NT2/D1 (cell line): Measurements from ENCODE around the gene IGHMBP2.

ENCODE experiments used
- DNase-seq: peaks from one replicate; pipeline ENCODE4 v3.0.0-alpha.2; 2011; ENCODE audit warnings: low read depth, low spot score
- H3K27me3 ChIP-seq: 2 replicates; pipeline ENCODE4 v1.6.0; 2011; ENCODE audit warnings: mild to moderate bottlenecking; ENCODE audit not compliant: insufficient read length, insufficient read depth
- H3K36me3 ChIP-seq: 2 replicates; pipeline ENCODE4 v1.6.1; 2011; ENCODE audit warnings: mild to moderate bottlenecking, low read length, mixed read lengths; ENCODE audit not compliant: insufficient read depth, insufficient read length
- H3K4me1 ChIP-seq: 2 replicates; pipeline ENCODE4 v1.5.1; 2011; ENCODE audit not compliant: insufficient read depth, insufficient read length
- H3K4me3 ChIP-seq: 2 replicates; pipeline ENCODE4 v1.5.1; 2011; ENCODE audit warnings: low read depth; ENCODE audit not compliant: insufficient read length
- H3K9ac ChIP-seq: 2 replicates; pipeline ENCODE4 v1.6.0; 2011; ENCODE audit warnings: low read depth; ENCODE audit not compliant: insufficient read length
- H3K9me3 ChIP-seq: 2 replicates; pipeline ENCODE4 v1.5.1; 2011; ENCODE audit warnings: mild to moderate bottlenecking, low read length; ENCODE audit not compliant: insufficient read depth
- SUZ12 ChIP-seq: IDR thresholded peaks from 2 replicates; pipeline ENCODE4 v1.6.1; 2011; ENCODE audit not compliant: insufficient read length, insufficient read depth; ENCODE audit errors: extremely low read depth
- YY1 ChIP-seq: IDR thresholded peaks from 2 replicates; pipeline ENCODE4 v1.6.1; 2011; ENCODE audit not compliant: insufficient read length, insufficient read depth
- ZNF274 ChIP-seq: IDR thresholded peaks from 2 replicates; pipeline ENCODE4 v1.6.1; 2011; ENCODE audit warnings: mild to moderate bottlenecking, low read depth, low read length

IGHMBP2 gene

GRCh38 chr11:68905421-68906360 is 2.0 kb downstream of the IGHMBP2 start:
- peaks cover 43% of the 10 kb centered on the region for H3K36me3 ChIP-seq
- no peaks in the 10 kb centered on the region for H3K9me3 ChIP-seq
- H3K9ac ChIP-seq, result no peak overlapping the region
- H3K4me3 ChIP-seq, result no peak overlapping the region
- no peak for TF ChIP-seq SUZ12
- TF ChIP-seq ZNF274, result no peak
- TF ChIP-seq YY1, result no peak
- no peaks in the 10 kb centered on the region for H3K4me1 ChIP-seq
- H3K27me3 ChIP-seq, result no peaks in the 10 kb centered on the region
- no peak for DNase-seq

GRCh38 chr11:68908273-68908672 is 4.6 kb downstream of the IGHMBP2 start:
- no peak overlapping the region for H3K9ac ChIP-seq
- no peaks in the 10 kb centered on the region for H3K4me1 ChIP-seq
- no peak for TF ChIP-seq ZNF274
- no peak for TF ChIP-seq SUZ12
- no peak for TF ChIP-seq YY1
- no peak for DNase-seq
- no peaks in the 10 kb centered on the region for H3K27me3 ChIP-seq
- peaks cover 47% of the 10 kb centered on the region for H3K36me3 ChIP-seq
- H3K9me3 ChIP-seq, result no peaks in the 10 kb centered on the region
- H3K4me3 ChIP-seq, result no peak overlapping the region

- TF ChIP-seq ZNF274 (no peak), SUZ12 (no peak), YY1 (no peak)
- no peak overlapping the region for H3K9ac ChIP-seq
- no peak for DNase-seq
These were observed 7.3 kb downstream of the IGHMBP2 start for GRCh38 chr11:68910965-68911364.

DNA sequence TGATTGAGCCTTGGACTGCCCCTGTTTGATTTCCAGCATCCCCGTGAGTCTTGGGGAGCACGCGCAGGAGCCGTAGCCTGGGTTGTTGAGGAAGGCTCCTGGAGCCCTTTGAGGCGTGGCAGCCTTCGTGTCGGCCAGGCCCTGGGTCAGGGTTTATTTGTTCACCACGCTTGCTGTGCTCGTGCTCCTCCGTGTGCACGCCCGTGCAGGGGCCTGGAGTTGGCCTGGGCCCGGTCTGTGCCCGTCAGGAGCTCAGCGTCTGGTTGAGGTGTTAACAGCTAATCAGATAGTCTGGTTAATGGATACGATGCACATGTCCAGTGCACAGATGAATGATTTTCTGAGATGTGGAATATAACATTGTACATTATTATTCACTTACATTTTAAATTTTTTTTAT is 8.0 kb downstream of the IGHMBP2 start:
- Histone ChIP-seq H3K9ac (no peak overlapping the region), H3K27me3 (no peaks in the 10 kb centered on the region), H3K4me1 (no peaks in the 10 kb centered on the region), H3K36me3 (peaks cover 69% of the 10 kb centered on the region), H3K9me3 (no peaks in the 10 kb centered on the region), H3K4me3 (no peak overlapping the region)
- no peak for TF ChIP-seq ZNF274
- no peak for TF ChIP-seq YY1
- no peak for TF ChIP-seq SUZ12
- no peak for DNase-seq

More at GRCh38 chr11:68910965-68911364, 7.3 kb downstream of the IGHMBP2 start:
- H3K36me3 ChIP-seq, result peaks cover 66% of the 10 kb centered on the region
- H3K9me3 ChIP-seq, result no peaks in the 10 kb centered on the region
- H3K4me1 ChIP-seq, result no peaks in the 10 kb centered on the region
- no peaks in the 10 kb centered on the region for H3K27me3 ChIP-seq
- no peak overlapping the region for H3K4me3 ChIP-seq

GRCh38 chr11:68912254-68912653 is 8.6 kb downstream of the IGHMBP2 start:
- Histone ChIP-seq H3K36me3 (peaks cover 66% of the 10 kb centered on the region), H3K9me3 (no peaks in the 10 kb centered on the region), H3K4me1 (no peaks in the 10 kb centered on the region), H3K4me3 (no peak overlapping the region), H3K9ac (no peak overlapping the region), H3K27me3 (no peaks in the 10 kb centered on the region)
- TF ChIP-seq SUZ12, result no peak
- no peak for TF ChIP-seq ZNF274
- no peak for TF ChIP-seq YY1
- no peak for DNase-seq

GRCh38 chr11:68913188-68913587 is 9.5 kb downstream of the IGHMBP2 start:
- Histone ChIP-seq H3K9ac (no peak overlapping the region), H3K4me3 (no peak overlapping the region), H3K27me3 (no peaks in the 10 kb centered on the region), H3K9me3 (no peaks in the 10 kb centered on the region), H3K36me3 (peaks cover 67% of the 10 kb centered on the region), H3K4me1 (no peaks in the 10 kb centered on the region)
- no peak for TF ChIP-seq ZNF274
- TF ChIP-seq YY1, result no peak
- DNase-seq, result no peak

DNA sequence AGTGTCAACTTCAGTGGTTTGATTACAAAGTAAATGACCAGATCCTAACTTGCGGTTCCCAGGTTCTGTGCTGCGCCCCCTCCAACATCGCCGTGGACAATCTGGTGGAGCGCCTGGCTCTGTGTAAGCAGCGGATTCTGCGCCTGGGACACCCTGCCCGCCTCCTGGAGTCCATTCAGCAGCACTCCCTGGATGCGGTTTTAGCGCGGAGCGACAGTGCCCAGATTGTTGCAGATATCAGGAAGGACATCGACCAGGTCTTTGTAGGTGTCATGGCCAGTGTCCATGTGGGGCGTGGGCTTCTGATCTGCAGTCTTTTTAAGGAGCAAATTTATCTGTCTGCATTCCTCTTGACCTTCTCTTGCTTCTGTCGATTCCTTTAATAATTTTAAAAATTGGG is 11.1 kb downstream of the IGHMBP2 start:
- TF ChIP-seq ZNF274 (no peak), SUZ12 (no peak), YY1 (no peak)
- Histone ChIP-seq H3K9ac (no peak overlapping the region), H3K4me3 (no peak overlapping the region), H3K27me3 (no peaks in the 10 kb centered on the region), H3K9me3 (no peaks in the 10 kb centered on the region), H3K36me3 (peaks cover 66% of the 10 kb centered on the region), H3K4me1 (no peaks in the 10 kb centered on the region)
- DNase-seq, result no peak
